ENCODE results near the gene CARM1.

GRCh38 chr19:10921910-10922637 is 50.7 kb downstream of the CARM1 start:
- TF ChIP-seq CTCF (conservative IDR thresholded peaks at IDR 0.05 in 1 of 2, IDR thresholded peaks at IDR 0.05 in 1 of 2; ENCODE audit: low read depth in 1 of 2, low read length in 2 of 2) (no peak), EZH2 (IDR thresholded peaks at IDR 0.05; ENCODE audit: low read length, missing control alignments) (no peak)
